ENCODE measurements around the gene DHX35.

Gene DHX35

GRCh38 chr20:39019805-39020325 lies 57.7 kb downstream of the DHX35 start:
- no peaks in the 10 kb centered on the region for H3K27me3 ChIP-seq (ENCODE audit: control insufficient read depth in 3 of 3, insufficient read depth in 3 of 3, low read depth in 1 of 3, low read length in 3 of 3)
- no peak overlapping the region for H4K91ac ChIP-seq (ENCODE audit: low read depth, low read length, poor library complexity)
- no peak overlapping the region for H3K14ac ChIP-seq (ENCODE audit: low read length)
- H3K4me2 ChIP-seq (ENCODE audit: insufficient read depth, low read length, poor library complexity, severe bottlenecking), result no peak overlapping the region
- no peak overlapping the region for H2BK12ac ChIP-seq (ENCODE audit: low read length)
- no peak overlapping the region for H3K23ac ChIP-seq (ENCODE audit: low read depth, low read length, poor library complexity)
- H3K9ac ChIP-seq (ENCODE audit: low read depth, low read length, poor library complexity), result no peak overlapping the region
- H3K4me3 ChIP-seq (ENCODE audit: low read length in 2 of 2), result no peak overlapping the region
- no peak overlapping the region for H2BK5ac ChIP-seq (ENCODE audit: low read length)
- no peaks in the 10 kb centered on the region for H3K79me1 ChIP-seq (ENCODE audit: low read depth, low read length)
- H3K4ac ChIP-seq (ENCODE audit: low read length), result no peak overlapping the region
- no peaks in the 10 kb centered on the region for H3K4me1 ChIP-seq (ENCODE audit: control insufficient read depth in 2 of 2, insufficient read depth in 1 of 2, low read depth in 1 of 2, low read length in 2 of 2)
- peaks cover 2 to 19% of the 10 kb centered on the region in 2 donors for H3K9me3 ChIP-seq (replicated peaks in 1 of 2; ENCODE audit: control insufficient read depth in 2 of 2, insufficient read depth in 1 of 2, low read depth in 1 of 2, low read length in 2 of 2)
- H3K27ac ChIP-seq (replicated peaks; ENCODE audit: low read length), result no peak overlapping the region
- H3K18ac ChIP-seq (ENCODE audit: low read length), result no peak overlapping the region
- DNase-seq (ENCODE audit: low spot score), result no peak
- no peak overlapping the region for H2BK15ac ChIP-seq (ENCODE audit: low read length)
- H2AK5ac ChIP-seq (ENCODE audit: low read depth, low read length), result no peak overlapping the region
- H2BK120ac ChIP-seq (ENCODE audit: low read depth, low read length), result no peak overlapping the region
- no peak overlapping the region for H2AFZ ChIP-seq (ENCODE audit: low read length)
- no peak overlapping the region for H4K8ac ChIP-seq (ENCODE audit: low read depth, low read length)
- H3K36me3 ChIP-seq (replicated peaks in 1 of 2; ENCODE audit: control insufficient read depth in 2 of 2, insufficient read depth in 2 of 2, low read length in 2 of 2), result peaks cover 20 to 99% of the 10 kb centered on the region in 2 donors

- no peak overlapping the region for H3K18ac ChIP-seq (ENCODE audit: low read length)
- H3K23ac ChIP-seq (ENCODE audit: low read depth, low read length, poor library complexity), result no peak overlapping the region
- no peak for DNase-seq (ENCODE audit: low spot score)
- H2BK120ac ChIP-seq (ENCODE audit: low read depth, low read length), result no peak overlapping the region
- H3K4me1 ChIP-seq (ENCODE audit: control insufficient read depth in 2 of 2, insufficient read depth in 1 of 2, low read depth in 1 of 2, low read length in 2 of 2), result no peaks in the 10 kb centered on the region
- no peak overlapping the region for H2AK5ac ChIP-seq (ENCODE audit: low read depth, low read length)
- WGBS, 2 donors (ENCODE audit: extremely low coverage in 2 of 2, insufficient read length in 2 of 2, insufficient replicate concordance in 1 of 2), result no CpG with 5 or more reads among the region's 5 CpGs
- peaks cover 0 to 6% of the 10 kb centered on the region in 2 donors for H3K9me3 ChIP-seq (replicated peaks in 1 of 2; ENCODE audit: control insufficient read depth in 2 of 2, insufficient read depth in 1 of 2, low read depth in 1 of 2, low read length in 2 of 2)
- H3K9ac ChIP-seq (ENCODE audit: low read depth, low read length, poor library complexity), result no peak overlapping the region
- H2AFZ ChIP-seq (ENCODE audit: low read length), result no peak overlapping the region
- H3K4ac ChIP-seq (ENCODE audit: low read length), result no peak overlapping the region
- no peak overlapping the region for H3K4me2 ChIP-seq (ENCODE audit: insufficient read depth, low read length, poor library complexity, severe bottlenecking)
- H2BK12ac ChIP-seq (ENCODE audit: low read length), result no peak overlapping the region
- no peaks in the 10 kb centered on the region for H3K79me1 ChIP-seq (ENCODE audit: low read depth, low read length)
- H2BK5ac ChIP-seq (ENCODE audit: low read length), result no peak overlapping the region
- H3K4me3 ChIP-seq (ENCODE audit: low read length in 2 of 2), result no peak overlapping the region
- no peak overlapping the region for H4K8ac ChIP-seq (ENCODE audit: low read depth, low read length)
- no peak overlapping the region for H3K14ac ChIP-seq (ENCODE audit: low read length)
- H4K91ac ChIP-seq (ENCODE audit: low read depth, low read length, poor library complexity), result no peak overlapping the region
- peaks cover 17 to 98% of the 10 kb centered on the region in 2 donors for H3K36me3 ChIP-seq (replicated peaks in 1 of 2; ENCODE audit: control insufficient read depth in 2 of 2, insufficient read depth in 2 of 2, low read length in 2 of 2)
- H3K27me3 ChIP-seq (ENCODE audit: control insufficient read depth in 3 of 3, insufficient read depth in 3 of 3, low read depth in 1 of 3, low read length in 3 of 3), result no peaks in the 10 kb centered on the region
- H2BK15ac ChIP-seq (ENCODE audit: low read length), result no peak overlapping the region
- no peak overlapping the region for H3K27ac ChIP-seq (replicated peaks; ENCODE audit: low read length)
Observed at GRCh38 chr20:39021748-39022147, 59.6 kb downstream of the DHX35 start.

DNA sequence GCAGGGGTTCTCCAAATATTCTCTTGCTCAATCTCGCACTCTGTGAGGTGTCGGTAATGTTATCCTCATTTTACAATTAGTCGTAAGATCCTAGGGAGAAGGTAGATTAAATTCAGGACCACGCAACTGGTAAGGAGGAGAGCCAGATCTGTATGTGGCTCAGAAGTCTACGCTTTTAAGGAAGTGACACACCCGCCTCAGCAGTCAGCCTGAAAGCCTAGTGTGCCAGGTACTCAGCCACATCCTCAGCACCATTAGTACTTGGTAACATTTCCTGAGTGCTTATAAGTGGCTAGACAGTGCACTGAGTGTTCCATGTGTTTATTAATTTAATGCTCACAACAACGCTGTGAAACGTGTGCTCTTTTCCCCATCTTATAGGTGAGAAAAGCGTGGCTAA lies 63.7 kb downstream of the DHX35 start:
- Histone ChIP-seq H2BK12ac (ENCODE audit: low read length) (no peak overlapping the region), H4K8ac (ENCODE audit: low read depth, low read length) (no peak overlapping the region), H3K23ac (ENCODE audit: low read depth, low read length, poor library complexity) (no peak overlapping the region), H3K4ac (ENCODE audit: low read length) (no peak overlapping the region), H2AK5ac (ENCODE audit: low read depth, low read length) (no peak overlapping the region), H2AFZ (ENCODE audit: low read length) (no peak overlapping the region), H3K4me3 (ENCODE audit: low read length in 2 of 2) (no peak overlapping the region), H3K79me1 (ENCODE audit: low read depth, low read length) (no peaks in the 10 kb centered on the region), H3K4me2 (ENCODE audit: insufficient read depth, low read length, poor library complexity, severe bottlenecking) (no peak overlapping the region), H3K9me3 (replicated peaks in 1 of 2; ENCODE audit: control insufficient read depth in 2 of 2, insufficient read depth in 1 of 2, low read depth in 1 of 2, low read length in 2 of 2) (no peaks in the 10 kb centered on the region), H3K4me1 (ENCODE audit: control insufficient read depth in 2 of 2, insufficient read depth in 1 of 2, low read depth in 1 of 2, low read length in 2 of 2) (peaks cover 0 to 2% of the 10 kb centered on the region in 2 donors), H2BK15ac (ENCODE audit: low read length) (no peak overlapping the region), H3K27ac (replicated peaks; ENCODE audit: low read length) (no peak overlapping the region), H3K18ac (ENCODE audit: low read length) (no peak overlapping the region), H2BK5ac (ENCODE audit: low read length) (no peak overlapping the region), H3K36me3 (replicated peaks in 1 of 2; ENCODE audit: control insufficient read depth in 2 of 2, insufficient read depth in 2 of 2, low read length in 2 of 2) (peaks cover 14 to 81% of the 10 kb centered on the region in 2 donors), H2BK120ac (ENCODE audit: low read depth, low read length) (no peak overlapping the region), H3K27me3 (ENCODE audit: control insufficient read depth in 3 of 3, insufficient read depth in 3 of 3, low read depth in 1 of 3, low read length in 3 of 3) (no peaks in the 10 kb centered on the region), H3K14ac (ENCODE audit: low read length) (no peak overlapping the region), H3K9ac (ENCODE audit: low read depth, low read length, poor library complexity) (no peak overlapping the region), H4K91ac (ENCODE audit: low read depth, low read length, poor library complexity) (no peak overlapping the region)
- no CpG with 5 or more reads among the region's 9 CpGs for WGBS, 2 donors (ENCODE audit: extremely low coverage in 2 of 2, insufficient read length in 2 of 2, insufficient replicate concordance in 1 of 2)
- no peak for DNase-seq (ENCODE audit: low spot score)

DNA sequence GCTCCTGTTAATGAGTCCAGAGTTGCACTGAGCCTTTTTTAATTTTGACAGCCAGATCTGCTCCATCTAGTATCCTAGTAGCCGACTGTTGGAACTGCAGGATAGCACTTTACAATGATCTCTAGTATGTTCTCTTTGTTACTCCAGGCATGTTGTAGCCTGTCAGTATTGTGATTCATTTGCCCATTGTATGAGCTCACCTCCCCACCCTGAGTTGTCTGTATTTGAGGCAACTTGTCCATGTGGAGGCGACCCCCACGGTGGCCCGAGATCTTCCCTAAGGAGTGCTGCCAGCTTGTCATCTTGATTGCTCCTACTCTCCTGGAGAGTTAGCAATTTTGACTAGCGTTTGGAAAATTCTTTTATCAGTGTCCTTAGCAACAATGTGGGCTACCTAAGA lies 67.2 kb downstream of the DHX35 start:
- Histone ChIP-seq H3K36me3 (replicated peaks in 1 of 2; ENCODE audit: control insufficient read depth in 2 of 2, insufficient read depth in 2 of 2, low read length in 2 of 2) (peaks cover 13 to 74% of the 10 kb centered on the region in 2 donors), H3K4ac (ENCODE audit: low read length) (no peak overlapping the region), H3K79me1 (ENCODE audit: low read depth, low read length) (no peaks in the 10 kb centered on the region), H4K8ac (ENCODE audit: low read depth, low read length) (no peak overlapping the region), H3K23ac (ENCODE audit: low read depth, low read length, poor library complexity) (no peak overlapping the region), H3K4me1 (ENCODE audit: control insufficient read depth in 2 of 2, insufficient read depth in 1 of 2, low read depth in 1 of 2, low read length in 2 of 2) (peaks cover 0 to 2% of the 10 kb centered on the region in 2 donors), H3K14ac (ENCODE audit: low read length) (no peak overlapping the region), H3K9me3 (replicated peaks in 1 of 2; ENCODE audit: control insufficient read depth in 2 of 2, insufficient read depth in 1 of 2, low read depth in 1 of 2, low read length in 2 of 2) (no peaks in the 10 kb centered on the region), H2AK5ac (ENCODE audit: low read depth, low read length) (no peak overlapping the region), H2AFZ (ENCODE audit: low read length) (no peak overlapping the region), H3K4me2 (ENCODE audit: insufficient read depth, low read length, poor library complexity, severe bottlenecking) (no peak overlapping the region), H2BK5ac (ENCODE audit: low read length) (no peak overlapping the region), H3K27me3 (ENCODE audit: control insufficient read depth in 3 of 3, insufficient read depth in 3 of 3, low read depth in 1 of 3, low read length in 3 of 3) (no peaks in the 10 kb centered on the region), H2BK12ac (ENCODE audit: low read length) (no peak overlapping the region), H3K18ac (ENCODE audit: low read length) (no peak overlapping the region), H3K4me3 (ENCODE audit: low read length in 2 of 2) (no peak overlapping the region), H2BK120ac (ENCODE audit: low read depth, low read length) (no peak overlapping the region), H3K9ac (ENCODE audit: low read depth, low read length, poor library complexity) (no peak overlapping the region), H2BK15ac (ENCODE audit: low read length) (no peak overlapping the region), H4K91ac (ENCODE audit: low read depth, low read length, poor library complexity) (no peak overlapping the region), H3K27ac (replicated peaks; ENCODE audit: low read length) (no peak overlapping the region)
- WGBS, 2 donors (ENCODE audit: extremely low coverage in 2 of 2, insufficient read length in 2 of 2, insufficient replicate concordance in 1 of 2), result no CpG with 5 or more reads among the region's 5 CpGs
- DNase-seq (ENCODE audit: low spot score), result no peak
